Psoas muscle (tissue), 8 donors: ENCODE measurements around the gene LAMTOR5. TPM values are rescaled to one million over a fixed set of nuclear protein-coding genes. Genes with fewer than 3 reads are reported as not detected.
"Not testable (repeated sequence)": the region's sequence is repeated elsewhere in the genome, so short reads cannot be mapped to it uniquely, and the experiment has no call there.

Experiments used
- ATAC-seq, 4 donors: fragments of 200-7000 bp; cut with Tn5 transposase; one replicate each; pipeline ENCODE4 v1.9.1; 2020; ENCODE audit warnings: moderate library complexity in 3 of 4, mild to moderate bottlenecking in 2 of 4
- DNase-seq, 2 donors: peaks; one replicate each; pipeline ENCODE4 v3.0.0-alpha.2; 2020
- H3K27ac ChIP-seq: fragments of 200-600 bp; one replicate; pipeline ENCODE4 v1.8.0; 2022
- H3K27me3 ChIP-seq, 3 donors: fragments of 200-600 bp in 1 of 3; one replicate each; pipeline versions ENCODE4 v1.6.1 to v1.8.0; 2013 to 2022; ENCODE audit warnings: low read length in 2 of 3, mild to moderate bottlenecking in 2 of 3, moderate library complexity in 1 of 3; ENCODE audit not compliant: insufficient read depth in 3 of 3
- H3K36me3 ChIP-seq, 2 donors: fragments of 200-600 bp in 1 of 2; one replicate each; pipeline versions ENCODE4 v1.6.1 to v1.8.0; 2013 to 2022; ENCODE audit warnings: low read depth in 1 of 2, mild to moderate bottlenecking in 1 of 2, moderate library complexity in 1 of 2; ENCODE audit not compliant: insufficient read depth in 1 of 2
- H3K4me1 ChIP-seq: fragments of 200-600 bp; one replicate; pipeline ENCODE4 v1.8.0; 2022
- H3K4me3 ChIP-seq: fragments of 200-600 bp; one replicate; pipeline ENCODE4 v1.8.0; 2022; ENCODE audit warnings: mild to moderate bottlenecking
- H3K9me3 ChIP-seq: fragments of 200-600 bp; one replicate; pipeline ENCODE4 v1.8.0; 2022
- CTCF ChIP-seq: fragments of 200-600 bp; IDR thresholded peaks from one replicate; pipeline ENCODE4 v1.8.0; 2022; ENCODE audit warnings: antibody characterized with exemption
- WGBS, 3 donors: extraction: QIAGEN DNeasy Blood & Tissue Kit; methylation state at CpG; one replicate each; pipeline versions ENCODE4 v1.1.6 to v1.1.7; 2013; 5-methylcytosine and 5-hydroxymethylcytosine counted together
- intact Hi-C, 2 donors: fragments of 100-400 bp; cut with DNase I; formaldehyde crosslinking; loops; one replicate each; pipeline versions ENCODE4 v1.11.0 to v1.14.2; 2022
- polyA plus RNA-seq, 3 donors: library from polyadenylated mRNA; stranded (reverse); fragments of 200-250 nt; gene quantifications; one replicate each; pipeline ENCODE4 v1.2.3, GENCODE V29; 2013
- total RNA-seq, 4 donors: library from RNA; stranded (reverse); fragmentation: NEBNext Ultra II Directional in 2 of 4; extraction: Animal tissue kit (Norgen Biotek cat#: 25700) in 2 of 4; gene quantifications; one replicate each; pipeline versions ENCODE4 v1.2.1 to v1.2.4, GENCODE V29; 2021 to 2023
- donor health status: healthy with polysubstance abuse.
- donor health status: DM: no; HTN: no; CAD: no; lungs with moderate emphysema.
- donor health status: Bipolar disorder and iron deficiency.
- donor health status: healthy.
- donor health status: DM: yes; HTN: yes; CAD: no.
- donor health status: DM: no; HTN: no; CAD: no.
- donor health status: DM: no; HTN: no; CAD: no.
- donor health status: DM: yes; HTN: yes; CAD: no.

Gene LAMTOR5
- total and polyA plus RNA-seq, 7 donors: 166 to 541 (median 250) TPM

- Histone ChIP-seq H3K4me3 (peak overlapping the region; percentile 91), H3K27me3 (no peaks in the 10 kb centered on the region), H3K4me1 (peaks cover 23% of the 10 kb centered on the region), H3K9me3 (no peaks in the 10 kb centered on the region), H3K27ac (peak overlapping the region; percentile 96), H3K36me3 (peaks cover 7 to 42% of the 10 kb centered on the region in 2 donors)
- no peak for TF ChIP-seq CTCF
- WGBS, 3 donors: 79 to 87% (median 81%) methylated on average over 8 of the region's 8 CpGs
- intact Hi-C loops: loop anchor here in 1 of 2 donors (5.0 kb wide), 1 partner anchor 66 kb away; no protein-coding TSS in a partner anchor
- DNase-seq (no peak), ATAC-seq (no peak)
Observed at GRCh38 chr1:110408488-110408887, 994 bp upstream of the LAMTOR5 start.

GRCh38 chr1:110406407-110406806 lies 1.1 kb downstream of the LAMTOR5 start:
- not testable (repeated sequence) for H3K9me3 ChIP-seq, DNase-seq, H3K27me3 ChIP-seq, ATAC-seq
- peak overlapping the region; percentile 91 for H3K4me3 ChIP-seq
- peaks cover 16 to 50% of the 10 kb centered on the region in 2 donors for H3K36me3 ChIP-seq
- intact Hi-C loops: loop anchor here (2.0 to 5.0 kb wide), 2 partner anchors 64 to 68 kb away; partner anchors contain the start of gene RBM15 (in 1 of the 2)
- peaks cover 18% of the 10 kb centered on the region for H3K4me1 ChIP-seq
- H3K27ac ChIP-seq: peak overlapping the region; percentile 96
- 64 to 76% (median 71%) methylated on average over 14 to 15 of the region's 15 CpGs for WGBS, 3 donors

- Histone ChIP-seq H3K4me1 (peaks cover 18% of the 10 kb centered on the region), H3K27ac (no peak overlapping the region), H3K9me3 (no peaks in the 10 kb centered on the region), H3K4me3 (no peak overlapping the region), H3K27me3 (no peaks in the 10 kb centered on the region), H3K36me3 (peaks cover 16 to 71% of the 10 kb centered on the region in 2 donors)
- ATAC-seq (no peak), DNase-seq (no peak)
- WGBS, 3 donors: 88 to 95% (median 91%) methylated on average over 4 of the region's 4 CpGs
- intact Hi-C loops: no loop called here
- no peak for TF ChIP-seq CTCF
Observed at GRCh38 chr1:110404401-110404800, 3.1 kb downstream of the LAMTOR5 start.

- intact Hi-C loops: no loop called here
- 89 to 96% (median 91%) methylated on average over 5 of the region's 5 CpGs for WGBS, 3 donors
- Histone ChIP-seq H3K36me3 (peaks cover 16 to 75% of the 10 kb centered on the region in 2 donors), H3K9me3 (no peaks in the 10 kb centered on the region), H3K4me1 (peaks cover 16% of the 10 kb centered on the region), H3K4me3 (no peak overlapping the region), H3K27me3 (no peaks in the 10 kb centered on the region), H3K27ac (no peak overlapping the region)
- ATAC-seq: no peak
- DNase-seq: no peak
- TF ChIP-seq CTCF: no peak
Observed at GRCh38 chr1:110403805-110404204, 3.7 kb downstream of the LAMTOR5 start.

GRCh38 chr1:110396259-110396958 lies 11.1 kb downstream of the LAMTOR5 start:
- H3K4me1 ChIP-seq, H3K27ac ChIP-seq, intact Hi-C loops, ATAC-seq, DNase-seq, H3K9me3 ChIP-seq, H3K4me3 ChIP-seq, H3K27me3 ChIP-seq: not testable (repeated sequence)
- peaks cover 0 to 78% of the 10 kb centered on the region in 2 donors for H3K36me3 ChIP-seq
- WGBS, 3 donors: 96 to 97% (median 97%) methylated on average over 37 to 48 of the region's 48 CpGs
